Gastrocnemius medialis (tissue), 4 donors: Measurements from ENCODE around the gene GRID1. TPM values are rescaled to one million over a fixed set of nuclear protein-coding genes. Genes with fewer than 3 reads are reported as not detected.
A peak's percentile ranks its signal among the peaks of the same experiment; 100 is the strongest.

Experiments used
- ATAC-seq, 2 donors: fragments of 150-250 bp; one replicate each; pipeline ENCODE4 v1.9.1; 2016
- DNase-seq, 2 donors: peaks; one replicate each; pipeline ENCODE4 v3.0.0-alpha.2; 2019
- H3K27ac ChIP-seq, 4 donors: fragments of 200-600 bp; sonication (generic); 1 replicate in 1 of 4; 2 replicates in 3 of 4; pipeline ENCODE4 v1.5.1; 2016 to 2018; ENCODE audit warnings: mild to moderate bottlenecking in 2 of 4, moderate library complexity in 1 of 4
- H3K27me3 ChIP-seq, 3 donors: fragments of 200-600 bp; sonication (generic) in 2 of 3; 1 replicate in 1 of 3; 2 replicates in 2 of 3; pipeline versions ENCODE4 v1.5.1 to v1.6.0; 2016 to 2019; ENCODE audit warnings: mild to moderate bottlenecking in 1 of 3, moderate library complexity in 1 of 3
- H3K36me3 ChIP-seq, 2 donors: fragments of 200-600 bp; sonication (generic) in 1 of 2; one replicate each; pipeline ENCODE4 v1.5.1; 2017 to 2018
- H3K4me1 ChIP-seq, 2 donors: fragments of 200-600 bp; sonication (generic) in 1 of 2; one replicate each; pipeline ENCODE4 v1.5.1; 2016 to 2017; ENCODE audit warnings: mild to moderate bottlenecking in 2 of 2
- H3K4me3 ChIP-seq, 4 donors: fragments of 200-600 bp; sonication (generic) in 3 of 4; 1 replicate in 1 of 4; 2 replicates in 3 of 4; pipeline ENCODE4 v1.5.1; 2016 to 2019; ENCODE audit warnings: mild to moderate bottlenecking in 2 of 4
- H3K9me3 ChIP-seq, 3 donors: fragments of 200-600 bp; sonication (generic) in 2 of 3; 1 replicate in 1 of 3; 2 replicates in 2 of 3; pipeline ENCODE4 v1.5.1; 2016 to 2019
- POLR2A ChIP-seq, 2 donors: fragments of 450-650 bp; IDR thresholded peaks; one replicate each; pipeline ENCODE4 v1.6.1; 2017; ENCODE audit warnings: antibody characterized with exemption in 2 of 2, mild to moderate bottlenecking in 2 of 2, moderate library complexity in 2 of 2
- in situ Hi-C, 4 donors: fragments of 200-750 bp; cut with MboI; loops; one replicate each; pipeline versions ENCODE4 v1.15.0 to v1.8.0; 2017; ENCODE audit warnings: low sequenced_read_pairs in 4 of 4
- intact Hi-C: fragments of 100-400 bp; cut with DNase I; formaldehyde crosslinking; loops from one replicate; pipeline ENCODE4 v1.15.1; 2023; ENCODE audit warnings: low total_unique reads
- microRNA counts, 2 donors: library from miRNA; unstranded; fragments of <30 nt; microRNA quantifications; one replicate each; lab custom pipeline; 2016
- microRNA-seq, 2 donors: library from miRNA; unstranded; fragments of <30 nt; microRNA quantifications; one replicate each; pipeline ENCODE4, GENCODE V29; 2016; ENCODE audit warnings: borderline replicate concordance in 2 of 2
- total RNA-seq, 4 donors: library from RNA; depleted of rRNA; stranded (reverse); fragments of >200 nt; gene quantifications; one replicate each; pipeline versions ENCODE4 v1.1.0 to v1.2.3, GENCODE V29; 2016
- TF ChIP-seq, protein P1 (sequence below), 5 experiments: fragments of 450-650 bp in 3 of 5; fragments of 200-600 bp in 2 of 5; sonication (generic) in 2 of 5; IDR thresholded peaks in 4 of 5; conservative IDR thresholded peaks in 1 of 5; 1 replicate in 4 of 5; 2 replicates in 1 of 5; pipeline ENCODE4 v1.5.1; 2016 to 2019; ENCODE audit warnings: antibody characterized with exemption in 5 of 5, mild to moderate bottlenecking in 3 of 5, moderate library complexity in 3 of 5

GRID1 gene
- total RNA-seq, 4 donors from 2014 or later = 0.17 to 1.4 (median 0.79) TPM

DNA sequence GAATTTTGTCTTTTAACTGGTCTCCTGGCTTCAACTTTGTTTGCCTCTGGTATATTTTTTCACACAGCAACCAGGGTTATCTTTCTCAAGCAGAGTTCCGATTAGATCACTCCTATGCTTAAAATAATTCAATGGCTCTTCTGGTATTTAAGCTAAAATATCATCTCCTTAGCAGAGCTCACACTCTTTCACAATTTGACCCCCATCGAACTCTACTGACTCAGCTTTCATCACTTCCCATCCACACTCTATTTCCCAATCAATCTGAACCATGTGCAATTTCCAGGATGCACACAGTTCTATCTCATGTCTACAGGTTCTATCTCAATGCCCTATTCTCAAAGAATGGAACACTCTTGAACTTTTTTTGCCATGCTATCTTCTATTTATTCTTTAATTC is 809.5 kb downstream of the GRID1 start:
- no peak for TF ChIP-seq POLR2A (IDR thresholded peaks at IDR 0.05)
- TF ChIP-seq, protein P1, sequence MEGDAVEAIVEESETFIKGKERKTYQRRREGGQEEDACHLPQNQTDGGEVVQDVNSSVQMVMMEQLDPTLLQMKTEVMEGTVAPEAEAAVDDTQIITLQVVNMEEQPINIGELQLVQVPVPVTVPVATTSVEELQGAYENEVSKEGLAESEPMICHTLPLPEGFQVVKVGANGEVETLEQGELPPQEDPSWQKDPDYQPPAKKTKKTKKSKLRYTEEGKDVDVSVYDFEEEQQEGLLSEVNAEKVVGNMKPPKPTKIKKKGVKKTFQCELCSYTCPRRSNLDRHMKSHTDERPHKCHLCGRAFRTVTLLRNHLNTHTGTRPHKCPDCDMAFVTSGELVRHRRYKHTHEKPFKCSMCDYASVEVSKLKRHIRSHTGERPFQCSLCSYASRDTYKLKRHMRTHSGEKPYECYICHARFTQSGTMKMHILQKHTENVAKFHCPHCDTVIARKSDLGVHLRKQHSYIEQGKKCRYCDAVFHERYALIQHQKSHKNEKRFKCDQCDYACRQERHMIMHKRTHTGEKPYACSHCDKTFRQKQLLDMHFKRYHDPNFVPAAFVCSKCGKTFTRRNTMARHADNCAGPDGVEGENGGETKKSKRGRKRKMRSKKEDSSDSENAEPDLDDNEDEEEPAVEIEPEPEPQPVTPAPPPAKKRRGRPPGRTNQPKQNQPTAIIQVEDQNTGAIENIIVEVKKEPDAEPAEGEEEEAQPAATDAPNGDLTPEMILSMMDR (IDR thresholded peaks at IDR 0.05 in 4 of 5, conservative IDR thresholded peaks at IDR 0.05 in 1 of 5) = no peak
- Histone ChIP-seq H3K27ac (no peak overlapping the region), H3K36me3 (no peaks in the 10 kb centered on the region), H3K4me1 (no peaks in the 10 kb centered on the region), H3K9me3 (no peaks in the 10 kb centered on the region), H3K27me3 (no peaks in the 10 kb centered on the region), H3K4me3 (no peak overlapping the region)
- in situ Hi-C loops = loop anchor here in 1 of 4 donors (10.0 kb wide), 1 partner anchor 828 kb away; no protein-coding TSS in a partner anchor
- DNase-seq = no peak
- intact Hi-C loops = no loop called here
- ATAC-seq = peak in 1 of 2 donors; percentile 61

MicroRNAs within 50 kb of the gene (microRNA counts, 767-probe panel; counts per million panel counts)
- 356 to 448 counts per million in 2 donors for microRNA hsa-miR-346 (lab: Ali Mortazavi, UCI)

Small RNA genes lying within 50 kb of the gene (microRNA-seq; reads per million reads assigned to microRNA genes)
- 2.4 to 3.4 reads per million in 2 donors for gene MIR346

Other genes starting within 250 kb of the GRID1 start
- gene WAPL, start 155.0 kb upstream of the GRID1 start, total RNA-seq = 10 to 100 TPM; 36.9 to 43.4 (median 39.6) TPM